ENCODE measurements around the gene ACCS.

The ACCS gene

DNA sequence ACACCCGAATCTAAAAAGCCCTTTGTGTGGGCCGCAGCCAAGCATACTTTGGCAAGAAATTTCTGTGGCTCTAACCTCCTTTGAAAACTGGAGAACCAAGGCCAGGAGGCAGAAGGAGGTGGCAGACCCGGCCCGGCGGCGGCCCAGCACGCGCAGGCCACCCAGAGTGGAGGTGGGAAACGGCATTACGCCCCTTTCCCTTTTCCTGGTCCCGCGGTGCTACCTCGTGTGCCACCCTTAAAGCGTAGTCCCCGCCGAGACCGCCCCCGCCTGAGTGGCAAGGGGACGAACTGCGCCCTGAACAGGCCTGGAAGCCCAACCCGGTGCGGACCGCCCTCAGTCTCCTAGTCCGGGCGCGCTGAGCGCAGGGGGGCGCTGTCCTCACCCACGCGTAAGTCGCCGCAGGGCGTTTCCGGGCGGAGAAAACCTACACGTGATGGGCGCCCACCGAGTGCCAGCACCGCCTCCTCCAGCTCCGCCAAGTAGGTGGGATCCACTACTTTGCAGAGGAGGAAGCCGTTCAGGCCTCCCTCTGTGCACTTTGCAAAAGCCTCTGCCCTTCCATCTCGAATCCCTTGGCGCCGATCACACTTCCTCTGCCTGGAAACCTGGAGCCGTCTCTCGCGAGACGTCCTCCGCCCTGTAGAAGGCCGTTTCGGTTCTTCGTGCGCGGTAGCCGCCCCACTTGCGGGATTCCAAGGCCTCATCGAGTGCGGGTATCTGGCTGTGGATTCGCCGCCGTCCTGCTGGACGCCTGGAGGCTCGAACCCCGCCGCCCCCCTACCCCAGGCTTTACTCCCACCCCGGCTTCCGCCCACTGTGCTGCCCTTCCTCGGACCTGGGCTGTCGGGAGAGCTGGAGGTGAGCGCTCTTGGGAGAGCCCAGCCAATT, at the start of gene ACCS (continued):
- TF ChIP-seq ZNF658 (tag by site-specific recombination; IDR thresholded peaks at IDR 0.05) (no peak), ZNF335 (tag by site-specific recombination; conservative IDR thresholded peaks at IDR 0.05) (peak; percentile 66; the same call in 1 of the 2 replicates), ZFP3 (tag by site-specific recombination; IDR thresholded peaks at IDR 0.05; ENCODE audit: low read depth) (no peak), EGR2 (tag by site-specific recombination; IDR thresholded peaks at IDR 0.05; ENCODE audit: low read depth) (peak; percentile 88), ZFP69B (tag by site-specific recombination; IDR thresholded peaks at IDR 0.05) (peak; percentile 48; the same call in 1 of the 2 replicates), ZNF239 (tag by site-specific recombination; IDR thresholded peaks at IDR 0.05) (no peak), ZNF155 (tag by site-specific recombination; IDR thresholded peaks at IDR 0.05) (no peak), YY2 (tag by site-specific recombination; IDR thresholded peaks at IDR 0.05) (no peak), PRDM1 (tag by site-specific recombination; IDR thresholded peaks at IDR 0.05) (no peak), ZNF423 (tag by site-specific recombination; IDR thresholded peaks at IDR 0.05) (peak; percentile 67), ZNF585B (tag by site-specific recombination; IDR thresholded peaks at IDR 0.05) (no peak; the same call in 1 of the 2 replicates), SP3 (tag by site-specific recombination; IDR thresholded peaks at IDR 0.05) (peak; percentile 70), ZNF785 (tag by site-specific recombination; IDR thresholded peaks at IDR 0.05) (no peak), ZNF548 (tag by site-specific recombination; IDR thresholded peaks at IDR 0.05) (no peak), ZNF600 (tag by site-specific recombination; IDR thresholded peaks at IDR 0.05) (peak; percentile 71; the same call in 1 of the 2 replicates), BCL11B (tag by site-specific recombination; IDR thresholded peaks at IDR 0.05; ENCODE audit: low read depth) (no peak), KLF7 (tag by site-specific recombination; IDR thresholded peaks at IDR 0.05; ENCODE audit: borderline replicate concordance) (peak; percentile 19; the same call in 1 of the 2 replicates)
- TF ChIP-seq, protein P1, sequence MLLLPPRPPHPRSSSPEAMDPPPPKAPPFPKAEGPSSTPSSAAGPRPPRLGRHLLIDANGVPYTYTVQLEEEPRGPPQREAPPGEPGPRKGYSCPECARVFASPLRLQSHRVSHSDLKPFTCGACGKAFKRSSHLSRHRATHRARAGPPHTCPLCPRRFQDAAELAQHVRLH (tag by site-specific recombination; IDR thresholded peaks at IDR 0.05): peak; percentile 31; the same call in 1 of the 2 replicates
- TF ChIP-seq, protein P2, sequence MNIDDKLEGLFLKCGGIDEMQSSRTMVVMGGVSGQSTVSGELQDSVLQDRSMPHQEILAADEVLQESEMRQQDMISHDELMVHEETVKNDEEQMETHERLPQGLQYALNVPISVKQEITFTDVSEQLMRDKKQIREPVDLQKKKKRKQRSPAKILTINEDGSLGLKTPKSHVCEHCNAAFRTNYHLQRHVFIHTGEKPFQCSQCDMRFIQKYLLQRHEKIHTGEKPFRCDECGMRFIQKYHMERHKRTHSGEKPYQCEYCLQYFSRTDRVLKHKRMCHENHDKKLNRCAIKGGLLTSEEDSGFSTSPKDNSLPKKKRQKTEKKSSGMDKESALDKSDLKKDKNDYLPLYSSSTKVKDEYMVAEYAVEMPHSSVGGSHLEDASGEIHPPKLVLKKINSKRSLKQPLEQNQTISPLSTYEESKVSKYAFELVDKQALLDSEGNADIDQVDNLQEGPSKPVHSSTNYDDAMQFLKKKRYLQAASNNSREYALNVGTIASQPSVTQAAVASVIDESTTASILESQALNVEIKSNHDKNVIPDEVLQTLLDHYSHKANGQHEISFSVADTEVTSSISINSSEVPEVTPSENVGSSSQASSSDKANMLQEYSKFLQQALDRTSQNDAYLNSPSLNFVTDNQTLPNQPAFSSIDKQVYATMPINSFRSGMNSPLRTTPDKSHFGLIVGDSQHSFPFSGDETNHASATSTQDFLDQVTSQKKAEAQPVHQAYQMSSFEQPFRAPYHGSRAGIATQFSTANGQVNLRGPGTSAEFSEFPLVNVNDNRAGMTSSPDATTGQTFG (tag by site-specific recombination; IDR thresholded peaks at IDR 0.05; ENCODE audit: borderline replicate concordance): no peak
- TF ChIP-seq, protein P3, sequence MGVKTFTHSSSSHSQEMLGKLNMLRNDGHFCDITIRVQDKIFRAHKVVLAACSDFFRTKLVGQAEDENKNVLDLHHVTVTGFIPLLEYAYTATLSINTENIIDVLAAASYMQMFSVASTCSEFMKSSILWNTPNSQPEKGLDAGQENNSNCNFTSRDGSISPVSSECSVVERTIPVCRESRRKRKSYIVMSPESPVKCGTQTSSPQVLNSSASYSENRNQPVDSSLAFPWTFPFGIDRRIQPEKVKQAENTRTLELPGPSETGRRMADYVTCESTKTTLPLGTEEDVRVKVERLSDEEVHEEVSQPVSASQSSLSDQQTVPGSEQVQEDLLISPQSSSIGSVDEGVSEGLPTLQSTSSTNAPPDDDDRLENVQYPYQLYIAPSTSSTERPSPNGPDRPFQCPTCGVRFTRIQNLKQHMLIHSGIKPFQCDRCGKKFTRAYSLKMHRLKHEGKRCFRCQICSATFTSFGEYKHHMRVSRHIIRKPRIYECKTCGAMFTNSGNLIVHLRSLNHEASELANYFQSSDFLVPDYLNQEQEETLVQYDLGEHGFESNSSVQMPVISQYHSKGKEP (tag by site-specific recombination; IDR thresholded peaks at IDR 0.05): no peak
- TF ChIP-seq, protein P4, sequence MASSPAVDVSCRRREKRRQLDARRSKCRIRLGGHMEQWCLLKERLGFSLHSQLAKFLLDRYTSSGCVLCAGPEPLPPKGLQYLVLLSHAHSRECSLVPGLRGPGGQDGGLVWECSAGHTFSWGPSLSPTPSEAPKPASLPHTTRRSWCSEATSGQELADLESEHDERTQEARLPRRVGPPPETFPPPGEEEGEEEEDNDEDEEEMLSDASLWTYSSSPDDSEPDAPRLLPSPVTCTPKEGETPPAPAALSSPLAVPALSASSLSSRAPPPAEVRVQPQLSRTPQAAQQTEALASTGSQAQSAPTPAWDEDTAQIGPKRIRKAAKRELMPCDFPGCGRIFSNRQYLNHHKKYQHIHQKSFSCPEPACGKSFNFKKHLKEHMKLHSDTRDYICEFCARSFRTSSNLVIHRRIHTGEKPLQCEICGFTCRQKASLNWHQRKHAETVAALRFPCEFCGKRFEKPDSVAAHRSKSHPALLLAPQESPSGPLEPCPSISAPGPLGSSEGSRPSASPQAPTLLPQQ (tag by site-specific recombination; IDR thresholded peaks at IDR 0.05): 0 out of 2 replicates have a peak, but pooled peaks have one; percentile 48
- TF ChIP-seq, protein P5, sequence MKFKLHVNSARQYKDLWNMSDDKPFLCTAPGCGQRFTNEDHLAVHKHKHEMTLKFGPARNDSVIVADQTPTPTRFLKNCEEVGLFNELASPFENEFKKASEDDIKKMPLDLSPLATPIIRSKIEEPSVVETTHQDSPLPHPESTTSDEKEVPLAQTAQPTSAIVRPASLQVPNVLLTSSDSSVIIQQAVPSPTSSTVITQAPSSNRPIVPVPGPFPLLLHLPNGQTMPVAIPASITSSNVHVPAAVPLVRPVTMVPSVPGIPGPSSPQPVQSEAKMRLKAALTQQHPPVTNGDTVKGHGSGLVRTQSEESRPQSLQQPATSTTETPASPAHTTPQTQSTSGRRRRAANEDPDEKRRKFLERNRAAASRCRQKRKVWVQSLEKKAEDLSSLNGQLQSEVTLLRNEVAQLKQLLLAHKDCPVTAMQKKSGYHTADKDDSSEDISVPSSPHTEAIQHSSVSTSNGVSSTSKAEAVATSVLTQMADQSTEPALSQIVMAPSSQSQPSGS (tag by site-specific recombination; IDR thresholded peaks at IDR 0.05; ENCODE audit: low read depth): no peak
- TF ChIP-seq, protein P6, sequence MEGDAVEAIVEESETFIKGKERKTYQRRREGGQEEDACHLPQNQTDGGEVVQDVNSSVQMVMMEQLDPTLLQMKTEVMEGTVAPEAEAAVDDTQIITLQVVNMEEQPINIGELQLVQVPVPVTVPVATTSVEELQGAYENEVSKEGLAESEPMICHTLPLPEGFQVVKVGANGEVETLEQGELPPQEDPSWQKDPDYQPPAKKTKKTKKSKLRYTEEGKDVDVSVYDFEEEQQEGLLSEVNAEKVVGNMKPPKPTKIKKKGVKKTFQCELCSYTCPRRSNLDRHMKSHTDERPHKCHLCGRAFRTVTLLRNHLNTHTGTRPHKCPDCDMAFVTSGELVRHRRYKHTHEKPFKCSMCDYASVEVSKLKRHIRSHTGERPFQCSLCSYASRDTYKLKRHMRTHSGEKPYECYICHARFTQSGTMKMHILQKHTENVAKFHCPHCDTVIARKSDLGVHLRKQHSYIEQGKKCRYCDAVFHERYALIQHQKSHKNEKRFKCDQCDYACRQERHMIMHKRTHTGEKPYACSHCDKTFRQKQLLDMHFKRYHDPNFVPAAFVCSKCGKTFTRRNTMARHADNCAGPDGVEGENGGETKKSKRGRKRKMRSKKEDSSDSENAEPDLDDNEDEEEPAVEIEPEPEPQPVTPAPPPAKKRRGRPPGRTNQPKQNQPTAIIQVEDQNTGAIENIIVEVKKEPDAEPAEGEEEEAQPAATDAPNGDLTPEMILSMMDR (tag by site-specific recombination; IDR thresholded peaks at IDR 0.05): peak; percentile 92
- TF ChIP-seq, protein P7, sequence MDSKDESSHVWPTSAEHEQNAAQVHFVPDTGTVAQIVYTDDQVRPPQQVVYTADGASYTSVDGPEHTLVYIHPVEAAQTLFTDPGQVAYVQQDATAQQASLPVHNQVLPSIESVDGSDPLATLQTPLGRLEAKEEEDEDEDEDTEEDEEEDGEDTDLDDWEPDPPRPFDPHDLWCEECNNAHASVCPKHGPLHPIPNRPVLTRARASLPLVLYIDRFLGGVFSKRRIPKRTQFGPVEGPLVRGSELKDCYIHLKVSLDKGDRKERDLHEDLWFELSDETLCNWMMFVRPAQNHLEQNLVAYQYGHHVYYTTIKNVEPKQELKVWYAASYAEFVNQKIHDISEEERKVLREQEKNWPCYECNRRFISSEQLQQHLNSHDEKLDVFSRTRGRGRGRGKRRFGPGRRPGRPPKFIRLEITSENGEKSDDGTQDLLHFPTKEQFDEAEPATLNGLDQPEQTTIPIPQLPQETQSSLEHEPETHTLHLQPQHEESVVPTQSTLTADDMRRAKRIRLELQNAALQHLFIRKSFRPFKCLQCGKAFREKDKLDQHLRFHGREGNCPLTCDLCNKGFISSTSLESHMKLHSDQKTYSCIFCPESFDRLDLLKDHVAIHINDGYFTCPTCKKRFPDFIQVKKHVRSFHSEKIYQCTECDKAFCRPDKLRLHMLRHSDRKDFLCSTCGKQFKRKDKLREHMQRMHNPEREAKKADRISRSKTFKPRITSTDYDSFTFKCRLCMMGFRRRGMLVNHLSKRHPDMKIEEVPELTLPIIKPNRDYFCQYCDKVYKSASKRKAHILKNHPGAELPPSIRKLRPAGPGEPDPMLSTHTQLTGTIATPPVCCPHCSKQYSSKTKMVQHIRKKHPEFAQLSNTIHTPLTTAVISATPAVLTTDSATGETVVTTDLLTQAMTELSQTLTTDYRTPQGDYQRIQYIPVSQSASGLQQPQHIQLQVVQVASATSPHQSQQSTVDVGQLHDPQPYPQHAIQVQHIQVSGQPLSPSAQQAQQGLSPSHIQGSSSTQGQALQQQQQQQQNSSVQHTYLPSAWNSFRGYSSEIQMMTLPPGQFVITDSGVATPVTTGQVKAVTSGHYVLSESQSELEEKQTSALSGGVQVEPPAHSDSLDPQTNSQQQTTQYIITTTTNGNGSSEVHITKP (tag by site-specific recombination; IDR thresholded peaks at IDR 0.05): peak; percentile 57

Measured in HEK293 (cell line).